Ishikawa (cell line): Measurements from ENCODE around the gene COMMD1.

Experiments
- CEBPB ChIP-seq: IDR thresholded peaks from 2 replicates; pipeline ENCODE4 v1.6.1; 2012
- CREB1 ChIP-seq: IDR thresholded peaks from 2 replicates; pipeline ENCODE4 v1.6.1; 2012; ENCODE audit warnings: low read depth
- EGR1 ChIP-seq: IDR thresholded peaks from 2 replicates; pipeline ENCODE4 v1.6.1; 2012
- EP300 ChIP-seq: IDR thresholded peaks from 2 replicates; pipeline ENCODE4 v1.6.1; 2012; ENCODE audit warnings: borderline replicate concordance
- FOXM1 ChIP-seq: IDR thresholded peaks from 2 replicates; pipeline ENCODE4 v1.6.1; 2012; ENCODE audit warnings: low read depth, borderline replicate concordance
- MAX ChIP-seq: IDR thresholded peaks from 2 replicates; pipeline ENCODE4 v1.6.1; 2012
- NFIC ChIP-seq: IDR thresholded peaks from 2 replicates; pipeline ENCODE4 v1.6.1; 2012
- RAD21 ChIP-seq: IDR thresholded peaks from 2 replicates; pipeline ENCODE4 v1.6.1; 2012; ENCODE audit warnings: low read depth
- REST ChIP-seq: IDR thresholded peaks from 2 replicates; pipeline ENCODE4 v1.6.1; 2012; ENCODE audit warnings: low read depth, mild to moderate bottlenecking
- TAF1 ChIP-seq: IDR thresholded peaks from 2 replicates; pipeline ENCODE4 v1.6.1; 2012; ENCODE audit warnings: low read depth, mild to moderate bottlenecking
- TCF12 ChIP-seq: IDR thresholded peaks from 2 replicates; pipeline ENCODE4 v1.6.1; 2012; ENCODE audit warnings: low read depth
- TEAD4 ChIP-seq: IDR thresholded peaks from 2 replicates; pipeline ENCODE4 v1.6.1; 2012
- USF1 ChIP-seq: IDR thresholded peaks from 2 replicates; pipeline ENCODE4 v1.6.1; 2012
- YY1 ChIP-seq: IDR thresholded peaks from 2 replicates; pipeline ENCODE4 v1.6.1; 2012; ENCODE audit warnings: low read depth

GRCh38 chr2:61900281-61900680, 5.2 kb upstream of the COMMD1 start:
- TF ChIP-seq EP300, result no peak
- no peak for TF ChIP-seq TEAD4
- no peak for TF ChIP-seq EGR1
- TF ChIP-seq TAF1, result no peak
- no peak for TF ChIP-seq MAX
- TF ChIP-seq REST, result no peak
- no peak for TF ChIP-seq RAD21
- TF ChIP-seq CEBPB, result no peak
- TF ChIP-seq TCF12, result no peak
- TF ChIP-seq CREB1, result no peak
- TF ChIP-seq USF1, result no peak
- TF ChIP-seq YY1, result no peak
- TF ChIP-seq NFIC, result no peak
- no peak for TF ChIP-seq FOXM1
